HepG2 (cell line): ENCODE data around the gene CDC42EP5. TPM values are rescaled to one million over a fixed set of nuclear protein-coding genes. Genes with fewer than 3 reads are reported as not detected.

ENCODE experiments used
- ATAC-seq: fragments of 200-7000 bp; cut with Tn5 transposase; 3 replicates; pipeline ENCODE4 v1.9.1; 2020; ENCODE audit warnings: mild to moderate bottlenecking, moderate library complexity
- BruUV-seq: library from RNA; stranded (reverse); fragments of 400-500 nt; replicated peaks from 2 replicates; lab custom pipeline; 2021; lab: Mats Ljungman, UMichigan
- CTCF ChIA-PET: fragments of 300-600 bp; formaldehyde crosslinking; extraction: SDS; loops from one replicate; lab custom pipeline; 2021; ENCODE audit warnings: low total read pairs, inconsistent platforms, low intra/inter-chr PET ratio; lab: Yijun Ruan, JAX
- POLR2A ChIA-PET: fragments of 350-600 bp; sonication (Branson Sonifier 250); formaldehyde crosslinking; loops from one replicate; lab custom pipeline; 2020; ENCODE audit warnings: antibody characterized with exemption, inconsistent platforms; lab: Yijun Ruan, JAX
- DNase-seq: peaks from one replicate; pipeline ENCODE4 v3.0.0-alpha.2; 2015; ENCODE audit warnings: low spot score
- FAIRE-seq: peaks from 3 replicates; lab custom pipeline; 2011; peaks lifted over from hg19 to GRCh38; lab: Jason Lieb, UNC
- H2AFZ ChIP-seq: one replicate; pipeline ENCODE4 v1.6.1; 2011; ENCODE audit warnings: low read length, inconsistent platforms
- H3K27ac ChIP-seq: fragments of 300-600 bp; 3 replicates; pipeline ENCODE4 v1.8.0; 2011; ENCODE audit warnings: mixed run types, mild to moderate bottlenecking, mixed read lengths, low read length, inconsistent platforms; ENCODE audit not compliant: insufficient read depth; ENCODE audit errors: extremely low read length
- H3K27me3 ChIP-seq, 2 experiments: fragments of 200-600 bp in 1 of 2; 2 replicates in 1 of 2; 3 replicates in 1 of 2; pipeline versions ENCODE4 v1.6.0 to v1.8.0; 2011; ENCODE audit warnings: low read length in 2 of 2, mild to moderate bottlenecking in 2 of 2, moderate library complexity in 2 of 2, inconsistent platforms in 1 of 2; ENCODE audit not compliant: insufficient read depth in 2 of 2, control insufficient read depth in 1 of 2
- H3K36me3 ChIP-seq, 2 experiments: fragments of 200-600 bp in 1 of 2; replicated peaks in 1 of 2; 2 replicates in 1 of 2; 3 replicates in 1 of 2; pipeline versions ENCODE4 v1.5.1 to v1.8.0; 2011; ENCODE audit warnings: low read length in 2 of 2, inconsistent platforms in 1 of 2; ENCODE audit not compliant: insufficient read depth in 2 of 2, control insufficient read depth in 1 of 2
- H3K4me1 ChIP-seq: 2 replicates; pipeline ENCODE4 v1.5.1; 2012; ENCODE audit warnings: low read length, inconsistent platforms; ENCODE audit not compliant: insufficient read depth
- H3K4me2 ChIP-seq: 2 replicates; pipeline ENCODE4 v1.6.0; 2011; ENCODE audit warnings: low read depth, low read length, inconsistent platforms
- H3K4me3 ChIP-seq, 3 experiments: fragments of 200-600 bp in 1 of 3; sonication (generic), shearing (Covaris generic) in 1 of 3; replicated peaks in 1 of 3; 2 replicates each; pipeline ENCODE4 v1.5.1; 2011 to 2016; ENCODE audit warnings: low read length in 3 of 3, inconsistent platforms in 2 of 3, low read depth in 2 of 3, mild to moderate bottlenecking in 2 of 3, control low read depth in 1 of 3, mixed read lengths in 1 of 3; ENCODE audit not compliant: insufficient read depth in 1 of 3
- H3K79me2 ChIP-seq: one replicate; pipeline ENCODE4 v1.6.1; 2011; ENCODE audit warnings: low read length, inconsistent platforms; ENCODE audit not compliant: insufficient read depth
- H3K9ac ChIP-seq: 2 replicates; pipeline ENCODE4 v1.6.0; 2011; ENCODE audit warnings: mild to moderate bottlenecking, low read depth, low read length, inconsistent platforms; ENCODE audit not compliant: insufficient read depth
- H3K9me3 ChIP-seq: 2 replicates; pipeline ENCODE4 v1.5.1; 2012; ENCODE audit warnings: mild to moderate bottlenecking, low read length
- H4K20me1 ChIP-seq: 2 replicates; pipeline ENCODE4 v1.6.0; 2011; ENCODE audit warnings: inconsistent platforms, mild to moderate bottlenecking, low read length, moderate library complexity; ENCODE audit not compliant: insufficient read depth
- BHLHE40 ChIP-seq: IDR thresholded peaks from 2 replicates; pipeline ENCODE4 v1.6.1; 2011; ENCODE audit warnings: low read length, improper control_type of control experiment
- GFI1 ChIP-seq: sonication (generic); formaldehyde crosslinking; IDR thresholded peaks from 2 replicates; pipeline ENCODE4 v1.5.0; 2020; ENCODE audit warnings: missing genetic modification reagents, mild to moderate bottlenecking, borderline replicate concordance
- GTF2F1 ChIP-seq: fragments of 150-350 bp; IDR thresholded peaks from 2 replicates; pipeline ENCODE4 v1.6.1; 2014; ENCODE audit warnings: low read length
- HOXA3 ChIP-seq: sonication (generic); formaldehyde crosslinking; IDR thresholded peaks from 2 replicates; pipeline ENCODE4 v1.5.0; 2020; ENCODE audit warnings: missing genetic modification reagents
- KLF9 ChIP-seq: IDR thresholded peaks from 2 replicates; pipeline ENCODE4 v1.6.1; 2016; ENCODE audit warnings: low read depth
- MAF1 ChIP-seq: sonication (generic); formaldehyde crosslinking; IDR thresholded peaks from 2 replicates; pipeline ENCODE4 v1.5.0; 2020; ENCODE audit warnings: missing genetic modification reagents, borderline replicate concordance
- MZF1 ChIP-seq: sonication (generic); formaldehyde crosslinking; IDR thresholded peaks from 2 replicates; pipeline ENCODE4 v1.8.1; 2023; ENCODE audit warnings: mild to moderate bottlenecking, missing genetic modification reagents, borderline replicate concordance
- TOE1 ChIP-seq: sonication (generic); formaldehyde crosslinking; IDR thresholded peaks from 2 replicates; pipeline ENCODE4 v1.4.0; 2020; ENCODE audit warnings: mild to moderate bottlenecking, missing genetic modification reagents
- ZNF335 ChIP-seq: sonication (generic); formaldehyde crosslinking; IDR thresholded peaks from 2 replicates; pipeline ENCODE4 v1.4.0; 2020; ENCODE audit warnings: missing genetic modification reagents
- ZNF354B ChIP-seq: sonication (generic); formaldehyde crosslinking; IDR thresholded peaks from 2 replicates; pipeline ENCODE4 v1.8.0; 2022; ENCODE audit warnings: mild to moderate bottlenecking, missing genetic modification reagents
- ZNF616 ChIP-seq: sonication (generic); formaldehyde crosslinking; IDR thresholded peaks from 2 replicates; pipeline ENCODE4 v1.5.0; 2020; ENCODE audit warnings: low read depth, mild to moderate bottlenecking, missing genetic modification reagents
- ZSCAN20 ChIP-seq: sonication (generic); formaldehyde crosslinking; IDR thresholded peaks from 2 replicates; pipeline ENCODE4 v1.4.0; 2020; ENCODE audit warnings: missing genetic modification reagents, mild to moderate bottlenecking, borderline replicate concordance
- WGBS: methylation state at CpG from one replicate; pipeline ENCODE4 v1.1.6; 2017; ENCODE audit warnings: low lambda C conversion rate; 5-methylcytosine and 5-hydroxymethylcytosine counted together
- in situ Hi-C: cut with HindIII; loops from 2 replicates; pipeline ENCODE4 v1.10.0; 2017; ENCODE audit warnings: low pct_unique_long_range_greater_than_20kb; ENCODE audit not compliant: extremely low pct_ligation_motif_present
- intact Hi-C: fragments of 100-400 bp; cut with micrococcal nuclease; formaldehyde crosslinking; loops from one replicate; pipeline ENCODE4 v1.10.0; 2022; ENCODE audit not compliant: unreplicated experiment
- polyA plus RNA-seq, 8 experiments: library from polyadenylated mRNA; depleted of rRNA in 3 of 8; stranded (reverse) in 7 of 8; unstranded in 1 of 8; fragments of >200 nt; fragmentation: Illumina TruSeq in 4 of 8; extraction: Trizol in 4 of 8; gene quantifications; 2 replicates each; pipeline versions ENCODE4 v1.2.1 to v1.2.3, GENCODE V29; 2011 to 2016; ENCODE audit warnings: low read depth in 4 of 8, missing spikeins in 1 of 8, mixed read lengths in 1 of 8; ENCODE audit not compliant: insufficient read depth in 1 of 8
- total RNA-seq, 5 experiments: library from RNA; depleted of rRNA; stranded (reverse); fragments of >200 nt; fragmentation: Illumina TruSeq; extraction: Trizol; gene quantifications; 2 replicates each; pipeline ENCODE4 v1.2.3, GENCODE V29; 2016; ENCODE audit warnings: low read depth in 1 of 5
- TF ChIP-seq, protein P1 (sequence below): sonication (generic); formaldehyde crosslinking; IDR thresholded peaks from 2 replicates; pipeline ENCODE4 v1.4.0; 2020; ENCODE audit warnings: missing genetic modification reagents, mild to moderate bottlenecking, borderline replicate concordance
- TF ChIP-seq, protein P2 (sequence below): sonication (generic); formaldehyde crosslinking; conservative IDR thresholded peaks from 2 replicates; pipeline ENCODE4 v1.8.0; 2022; ENCODE audit warnings: mild to moderate bottlenecking, moderate library complexity, missing genetic modification reagents
- TF ChIP-seq, protein P3 (sequence below): sonication (generic); formaldehyde crosslinking; IDR thresholded peaks from 2 replicates; pipeline ENCODE4 v1.4.0; 2020; ENCODE audit warnings: missing genetic modification reagents

CDC42EP5 gene
- total and polyA plus RNA-seq, 2 of the 13 experiments (the other 11 are each of a cell fraction or from before 2014, with no cell fraction given): 0.41 to 1.6 TPM

DNA sequence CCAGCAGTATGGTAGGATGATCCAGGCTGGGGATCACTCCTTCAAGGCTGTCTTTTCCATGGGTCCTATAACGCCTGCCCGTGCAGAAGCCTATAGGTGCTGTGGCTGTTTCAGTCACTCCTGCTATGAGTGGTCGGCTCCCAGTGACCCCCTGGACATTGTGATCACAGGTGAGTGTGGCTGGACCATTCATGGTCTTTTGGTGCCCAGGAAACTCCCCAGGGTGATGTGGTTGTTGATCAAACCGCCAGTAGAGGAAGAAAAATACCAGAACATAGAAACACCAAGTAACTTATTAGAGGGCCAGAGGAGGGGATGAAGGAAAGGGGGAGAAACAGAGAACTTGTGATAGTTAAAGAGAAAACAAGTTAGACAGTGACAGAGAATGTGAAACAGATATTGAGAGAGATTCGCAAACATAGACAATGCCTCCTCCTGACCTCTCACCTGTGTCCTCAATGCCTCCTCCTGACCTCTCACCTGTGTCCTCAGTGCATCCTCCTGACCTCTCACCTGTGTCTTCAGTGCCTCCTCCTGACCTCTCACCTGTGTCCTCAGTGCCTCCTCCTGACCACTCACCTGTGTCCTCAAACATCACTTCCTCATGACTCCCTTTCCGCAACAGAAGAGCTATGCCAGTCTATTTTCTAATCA is 48.9 kb upstream of the CDC42EP5 start:
- ChIA-PET POLR2A (no interaction called here), CTCF (no interaction called here)
- in situ Hi-C loops: no loop called here
- Histone ChIP-seq H3K4me1 (peaks cover 16% of the 10 kb centered on the region), H3K4me2 (no peak overlapping the region), H3K36me3 (no peaks in the 10 kb centered on the region), H3K27ac (no peak overlapping the region), H3K9me3 (no peaks in the 10 kb centered on the region), H3K27me3 (no peaks in the 10 kb centered on the region), H2AFZ (no peak overlapping the region), H3K4me3 (no peak overlapping the region), H3K79me2 (no peaks in the 10 kb centered on the region), H4K20me1 (no peaks in the 10 kb centered on the region), H3K9ac (no peak overlapping the region)
- intact Hi-C loops: no loop called here
- ATAC-seq: no peak
- FAIRE-seq: no peak
- WGBS: 53% methylated on average over 6 of the region's 6 CpGs
- TF ChIP-seq MZF1 (CRISPR knock-in tag) (no peak), MAF1 (no peak), HOXA3 (no peak), ZNF354B (CRISPR knock-in tag) (no peak), ZNF616 (CRISPR knock-in tag) (no peak), BHLHE40 (no peak), ZSCAN20 (no peak), KLF9 (no peak), TOE1 (no peak), GFI1 (no peak), GTF2F1 (no peak), ZNF335 (CRISPR knock-in tag) (no peak)
- TF ChIP-seq, protein P1, sequence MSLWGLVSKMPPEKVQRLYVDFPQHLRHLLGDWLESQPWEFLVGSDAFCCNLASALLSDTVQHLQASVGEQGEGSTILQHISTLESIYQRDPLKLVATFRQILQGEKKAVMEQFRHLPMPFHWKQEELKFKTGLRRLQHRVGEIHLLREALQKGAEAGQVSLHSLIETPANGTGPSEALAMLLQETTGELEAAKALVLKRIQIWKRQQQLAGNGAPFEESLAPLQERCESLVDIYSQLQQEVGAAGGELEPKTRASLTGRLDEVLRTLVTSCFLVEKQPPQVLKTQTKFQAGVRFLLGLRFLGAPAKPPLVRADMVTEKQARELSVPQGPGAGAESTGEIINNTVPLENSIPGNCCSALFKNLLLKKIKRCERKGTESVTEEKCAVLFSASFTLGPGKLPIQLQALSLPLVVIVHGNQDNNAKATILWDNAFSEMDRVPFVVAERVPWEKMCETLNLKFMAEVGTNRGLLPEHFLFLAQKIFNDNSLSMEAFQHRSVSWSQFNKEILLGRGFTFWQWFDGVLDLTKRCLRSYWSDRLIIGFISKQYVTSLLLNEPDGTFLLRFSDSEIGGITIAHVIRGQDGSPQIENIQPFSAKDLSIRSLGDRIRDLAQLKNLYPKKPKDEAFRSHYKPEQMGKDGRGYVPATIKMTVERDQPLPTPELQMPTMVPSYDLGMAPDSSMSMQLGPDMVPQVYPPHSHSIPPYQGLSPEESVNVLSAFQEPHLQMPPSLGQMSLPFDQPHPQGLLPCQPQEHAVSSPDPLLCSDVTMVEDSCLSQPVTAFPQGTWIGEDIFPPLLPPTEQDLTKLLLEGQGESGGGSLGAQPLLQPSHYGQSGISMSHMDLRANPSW (CRISPR knock-in tag): no peak
- TF ChIP-seq, protein P2, sequence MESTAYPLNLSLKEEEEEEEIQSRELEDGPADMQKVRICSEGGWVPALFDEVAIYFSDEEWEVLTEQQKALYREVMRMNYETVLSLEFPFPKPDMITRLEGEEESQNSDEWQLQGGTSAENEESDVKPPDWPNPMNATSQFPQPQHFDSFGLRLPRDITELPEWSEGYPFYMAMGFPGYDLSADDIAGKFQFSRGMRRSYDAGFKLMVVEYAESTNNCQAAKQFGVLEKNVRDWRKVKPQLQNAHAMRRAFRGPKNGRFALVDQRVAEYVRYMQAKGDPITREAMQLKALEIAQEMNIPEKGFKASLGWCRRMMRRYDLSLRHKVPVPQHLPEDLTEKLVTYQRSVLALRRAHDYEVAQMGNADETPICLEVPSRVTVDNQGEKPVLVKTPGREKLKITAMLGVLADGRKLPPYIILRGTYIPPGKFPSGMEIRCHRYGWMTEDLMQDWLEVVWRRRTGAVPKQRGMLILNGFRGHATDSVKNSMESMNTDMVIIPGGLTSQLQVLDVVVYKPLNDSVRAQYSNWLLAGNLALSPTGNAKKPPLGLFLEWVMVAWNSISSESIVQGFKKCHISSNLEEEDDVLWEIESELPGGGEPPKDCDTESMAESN (CRISPR knock-in tag): no peak
- TF ChIP-seq, protein P3, sequence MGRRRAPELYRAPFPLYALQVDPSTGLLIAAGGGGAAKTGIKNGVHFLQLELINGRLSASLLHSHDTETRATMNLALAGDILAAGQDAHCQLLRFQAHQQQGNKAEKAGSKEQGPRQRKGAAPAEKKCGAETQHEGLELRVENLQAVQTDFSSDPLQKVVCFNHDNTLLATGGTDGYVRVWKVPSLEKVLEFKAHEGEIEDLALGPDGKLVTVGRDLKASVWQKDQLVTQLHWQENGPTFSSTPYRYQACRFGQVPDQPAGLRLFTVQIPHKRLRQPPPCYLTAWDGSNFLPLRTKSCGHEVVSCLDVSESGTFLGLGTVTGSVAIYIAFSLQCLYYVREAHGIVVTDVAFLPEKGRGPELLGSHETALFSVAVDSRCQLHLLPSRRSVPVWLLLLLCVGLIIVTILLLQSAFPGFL (CRISPR knock-in tag): no peak
- DNase-seq: no peak
- no TSS peak for BruUV-seq
